Adrenal gland (tissue), 12 donors: ENCODE results near the gene RUNX1. TPM values are rescaled to one million over a fixed set of nuclear protein-coding genes. Genes with fewer than 3 reads are reported as not detected.
A peak's percentile ranks its signal among the peaks of the same experiment; 100 is the strongest.

Experiments used
- DNase-seq, 7 donors: peaks; one replicate each; pipeline ENCODE4 v3.0.0-alpha.2; 2019 to 2020
- H3K27ac ChIP-seq, 5 donors: fragments of 200-600 bp; sonication (generic) in 4 of 5; 1 replicate in 3 of 5; 2 replicates in 2 of 5; pipeline versions ENCODE4 v1.5.1 to v1.8.0; 2016 to 2020; ENCODE audit warnings: mild to moderate bottlenecking in 1 of 5
- H3K27me3 ChIP-seq: fragments of 200-600 bp; 2 replicates; pipeline ENCODE4 v1.8.0; 2021
- H3K36me3 ChIP-seq, 2 donors: fragments of 200-600 bp; replicated peaks in 1 of 2; 1 replicate in 1 of 2; 2 replicates in 1 of 2; pipeline versions ENCODE4 v1.5.1 to v1.8.0; 2018 to 2022
- H3K4me1 ChIP-seq, 2 donors: fragments of 200-600 bp; replicated peaks in 1 of 2; 1 replicate in 1 of 2; 2 replicates in 1 of 2; pipeline versions ENCODE4 v1.5.1 to v1.8.0; 2018 to 2021
- H3K4me3 ChIP-seq, 4 donors: fragments of 200-600 bp; sonication (generic) in 3 of 4; one replicate each; pipeline ENCODE4 v1.5.1; 2016 to 2018
- H3K9me3 ChIP-seq, 3 donors: fragments of 200-600 bp; sonication (generic) in 1 of 3; replicated peaks in 1 of 3; 1 replicate in 2 of 3; 2 replicates in 1 of 3; pipeline versions ENCODE4 v1.5.1 to v1.8.0; 2016 to 2021
- POLR2A ChIP-seq, 2 donors: fragments of 450-650 bp; IDR thresholded peaks; one replicate each; pipeline ENCODE4 v1.6.1; 2017; ENCODE audit warnings: antibody characterized with exemption in 2 of 2, mild to moderate bottlenecking in 2 of 2, moderate library complexity in 1 of 2
- whole genome bisulfite sequencing, 4 donors: extraction: QIAGEN DNeasy Blood & Tissue Kit in 2 of 4; methylation state at CpG; one replicate each; pipeline versions ENCODE4 v1.1.5 to v1.1.7; 2013 to 2017; 5-methylcytosine and 5-hydroxymethylcytosine counted together
- intact Hi-C, 2 donors: fragments of 100-400 bp; cut with DNase I; formaldehyde crosslinking; loops; one replicate each; pipeline versions ENCODE4 v1.14.1 to v1.15.0; 2022 to 2023
- polyA plus RNA-seq, 3 donors: library from polyadenylated mRNA; stranded (reverse); fragments of 200-250 nt in 2 of 3; fragments of 350-450 nt in 1 of 3; fragmentation: Illumina TruSeq in 1 of 3; extraction: RNeasy Lipid Tissue Mini Kit (QIAGEN cat#74804) in 1 of 3; gene quantifications; one replicate each; pipeline ENCODE4 v1.2.3, GENCODE V29; 2013 to 2014
- total RNA-seq, 9 donors: library from RNA; depleted of rRNA in 4 of 9; stranded (reverse); fragments of >200 nt in 4 of 9; fragments of 120-200 nt in 1 of 9; fragmentation: NEBNext Ultra II Directional in 1 of 9; extraction: Animal tissue kit (Norgen Biotek cat#: 25700) in 1 of 9; gene quantifications; one replicate each; pipeline versions ENCODE4 v1.1.0 to v1.2.4, GENCODE V29; 2013 to 2023
- TF ChIP-seq, protein P1 (sequence below), 6 experiments: fragments of 450-650 bp in 4 of 6; fragments of 200-600 bp in 2 of 6; sonication (generic) in 1 of 6; IDR thresholded peaks; 1 replicate in 5 of 6; 2 replicates in 1 of 6; pipeline versions ENCODE4 v1.5.1 to v1.8.0; 2016 to 2021; ENCODE audit warnings: antibody characterized with exemption in 6 of 6, mild to moderate bottlenecking in 2 of 6, moderate library complexity in 1 of 6
- donor health status: healthy with polysubstance abuse.
- donor health status: Bipolar disorder and iron deficiency.
- donor health status: DM: yes; HTN: yes; CAD: no.
- donor health status: DM: no; HTN: no; CAD: no.
- donor health status: DM: no; HTN: no; CAD: no.
- donor health status: DM: yes; HTN: yes; CAD: no.

RUNX1 gene
- total and polyA plus RNA-seq, 12 donors, result 0.83 to 27.2 (median 8.2) TPM

DNA sequence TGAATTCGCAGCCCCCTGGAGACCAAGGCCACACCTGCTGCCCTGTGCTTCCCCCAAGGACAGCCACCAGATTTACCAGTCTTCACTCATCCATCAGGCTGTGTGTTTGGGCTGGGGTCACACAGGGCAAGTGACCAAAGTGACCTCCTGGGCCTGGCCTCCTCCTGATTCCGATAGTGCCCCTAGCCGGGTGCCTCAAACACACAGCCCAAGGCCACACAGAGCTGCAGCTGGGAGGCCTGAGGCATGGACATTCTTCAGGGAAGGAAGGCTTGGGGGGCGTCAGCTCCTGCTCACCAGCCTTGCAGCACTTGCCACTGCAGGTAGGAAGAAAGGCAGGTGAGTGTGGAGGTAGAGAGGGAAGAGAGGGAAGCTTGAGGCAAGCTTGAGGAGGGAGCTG is 181.3 kb downstream of the RUNX1 start:
- 62 to 79% (median 72%) methylated on average over 2 to 4 of the region's 4 CpGs for WGBS, 4 donors
- H3K4me1 ChIP-seq, result peaks cover 0 to 7% of the 10 kb centered on the region in 2 donors
- intact Hi-C loops, result no loop called here
- no peak overlapping the region for H3K27ac ChIP-seq
- H3K27me3 ChIP-seq, result no peaks in the 10 kb centered on the region
- H3K4me3 ChIP-seq, result no peak overlapping the region
- DNase-seq, result no peak
- TF ChIP-seq, protein P1, sequence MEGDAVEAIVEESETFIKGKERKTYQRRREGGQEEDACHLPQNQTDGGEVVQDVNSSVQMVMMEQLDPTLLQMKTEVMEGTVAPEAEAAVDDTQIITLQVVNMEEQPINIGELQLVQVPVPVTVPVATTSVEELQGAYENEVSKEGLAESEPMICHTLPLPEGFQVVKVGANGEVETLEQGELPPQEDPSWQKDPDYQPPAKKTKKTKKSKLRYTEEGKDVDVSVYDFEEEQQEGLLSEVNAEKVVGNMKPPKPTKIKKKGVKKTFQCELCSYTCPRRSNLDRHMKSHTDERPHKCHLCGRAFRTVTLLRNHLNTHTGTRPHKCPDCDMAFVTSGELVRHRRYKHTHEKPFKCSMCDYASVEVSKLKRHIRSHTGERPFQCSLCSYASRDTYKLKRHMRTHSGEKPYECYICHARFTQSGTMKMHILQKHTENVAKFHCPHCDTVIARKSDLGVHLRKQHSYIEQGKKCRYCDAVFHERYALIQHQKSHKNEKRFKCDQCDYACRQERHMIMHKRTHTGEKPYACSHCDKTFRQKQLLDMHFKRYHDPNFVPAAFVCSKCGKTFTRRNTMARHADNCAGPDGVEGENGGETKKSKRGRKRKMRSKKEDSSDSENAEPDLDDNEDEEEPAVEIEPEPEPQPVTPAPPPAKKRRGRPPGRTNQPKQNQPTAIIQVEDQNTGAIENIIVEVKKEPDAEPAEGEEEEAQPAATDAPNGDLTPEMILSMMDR (IDR thresholded peaks at IDR 0.05), result no peak
- no peak for TF ChIP-seq POLR2A (IDR thresholded peaks at IDR 0.05)
- peaks cover 0 to 5% of the 10 kb centered on the region in 2 donors for H3K36me3 ChIP-seq
- H3K9me3 ChIP-seq, result no peaks in the 10 kb centered on the region

DNA sequence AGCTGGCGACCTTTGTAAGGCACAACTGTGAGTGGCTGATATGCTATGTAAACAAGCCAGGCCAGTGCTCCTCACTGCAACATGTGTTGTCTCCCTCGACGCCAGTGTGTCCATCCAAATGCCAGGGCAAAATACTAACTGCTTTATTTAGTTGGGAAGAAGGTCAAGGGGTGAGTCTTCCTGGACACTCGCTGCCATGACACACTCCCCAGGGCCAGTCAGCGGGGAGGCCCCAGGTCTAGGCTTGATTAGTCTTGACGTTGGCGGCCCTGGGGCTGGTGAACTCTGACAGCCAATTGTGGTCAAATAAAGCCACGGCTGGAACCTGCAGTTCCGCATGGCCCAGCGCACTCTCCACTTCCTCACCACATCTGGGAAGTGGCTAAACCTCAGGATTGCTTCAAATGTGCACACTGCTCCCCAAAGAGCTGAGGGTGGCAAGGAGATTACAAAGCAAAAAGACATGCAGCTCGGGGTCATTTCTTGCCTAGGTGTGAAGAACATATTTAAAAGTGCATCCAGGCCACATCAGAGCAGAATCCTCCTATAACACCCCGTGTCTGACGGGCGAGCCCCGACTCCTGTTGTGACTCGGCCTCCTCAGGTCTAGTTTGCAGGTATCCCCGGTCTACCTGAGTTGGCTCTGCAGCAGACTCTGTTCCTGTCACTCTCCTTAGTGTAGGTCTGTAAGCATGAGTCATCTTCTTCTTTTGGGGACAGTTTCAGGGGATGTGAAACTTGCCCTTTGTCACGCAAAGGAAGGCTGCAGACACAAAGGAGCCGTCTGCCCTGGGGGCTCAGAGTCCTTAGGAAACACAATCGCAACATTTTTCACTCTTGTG is 183.5 kb downstream of the RUNX1 start:
- WGBS, 4 donors, result 64 to 79% (median 71%) methylated on average over 15 to 20 of the region's 20 CpGs
- Histone ChIP-seq H3K4me3 (no peak overlapping the region), H3K9me3 (no peaks in the 10 kb centered on the region), H3K36me3 (peaks cover 0 to 5% of the 10 kb centered on the region in 2 donors), H3K4me1 (peaks cover 0 to 7% of the 10 kb centered on the region in 2 donors), H3K27ac (peak overlapping the region in 1 of 5 donors; percentile 34), H3K27me3 (no peaks in the 10 kb centered on the region)
- DNase-seq, result peak in 5 of 7 donors; percentile 47 to 69 (median 60)
- no peak for TF ChIP-seq POLR2A (IDR thresholded peaks at IDR 0.05)
- TF ChIP-seq, protein P1 (IDR thresholded peaks at IDR 0.05), result no peak
- intact Hi-C loops, result no loop called here

DNA sequence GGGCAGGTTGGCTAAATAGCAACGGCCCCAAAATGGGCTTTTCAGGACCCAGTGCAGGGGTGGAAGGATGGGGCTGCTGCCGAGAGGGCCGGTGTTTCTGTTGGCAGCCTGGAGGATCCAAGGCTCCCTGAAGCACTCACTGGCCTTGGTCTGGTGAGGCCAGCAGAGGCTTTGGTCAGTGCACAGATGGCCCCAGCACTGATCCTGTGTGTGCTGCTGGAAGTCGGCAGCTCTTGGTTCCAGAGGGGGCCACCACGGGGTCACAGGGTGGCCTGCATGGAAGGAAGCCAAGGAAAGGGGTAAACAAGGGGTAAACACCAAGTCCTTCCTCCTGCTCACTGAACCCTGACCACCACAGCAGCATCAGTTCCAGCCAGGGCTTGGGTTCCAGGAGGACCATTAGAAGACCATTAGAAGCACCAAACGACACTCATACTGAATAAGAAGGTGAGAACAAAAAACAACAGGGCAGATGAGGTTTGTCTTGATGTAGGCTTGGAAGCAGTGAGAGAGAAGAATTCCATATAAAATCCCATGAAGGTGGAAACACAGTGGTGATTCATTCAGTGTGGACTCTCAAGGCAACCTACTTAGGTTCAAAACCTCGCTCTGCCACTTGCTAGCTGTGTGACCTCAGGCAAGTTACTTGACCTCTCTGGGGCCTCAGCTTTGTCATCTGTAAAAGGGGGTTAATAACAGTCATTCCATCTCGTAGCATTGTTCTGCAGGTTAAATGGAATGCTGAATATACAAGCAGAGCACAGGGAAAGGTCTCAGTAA is 184.5 kb downstream of the RUNX1 start:
- intact Hi-C loops, result no loop called here
- peaks cover 0 to 7% of the 10 kb centered on the region in 2 donors for H3K4me1 ChIP-seq
- no peaks in the 10 kb centered on the region for H3K9me3 ChIP-seq
- H3K36me3 ChIP-seq, result peaks cover 0 to 5% of the 10 kb centered on the region in 2 donors
- DNase-seq, result no peak
- no peak for TF ChIP-seq POLR2A (IDR thresholded peaks at IDR 0.05)
- TF ChIP-seq, protein P1 (IDR thresholded peaks at IDR 0.05), result no peak
- no peaks in the 10 kb centered on the region for H3K27me3 ChIP-seq
- peak overlapping the region in 1 of 5 donors; percentile 34 for H3K27ac ChIP-seq
- WGBS, 4 donors, result 81 to 87% (median 84%) methylated on average over 5 to 8 of the region's 8 CpGs
- no peak overlapping the region for H3K4me3 ChIP-seq

DNA sequence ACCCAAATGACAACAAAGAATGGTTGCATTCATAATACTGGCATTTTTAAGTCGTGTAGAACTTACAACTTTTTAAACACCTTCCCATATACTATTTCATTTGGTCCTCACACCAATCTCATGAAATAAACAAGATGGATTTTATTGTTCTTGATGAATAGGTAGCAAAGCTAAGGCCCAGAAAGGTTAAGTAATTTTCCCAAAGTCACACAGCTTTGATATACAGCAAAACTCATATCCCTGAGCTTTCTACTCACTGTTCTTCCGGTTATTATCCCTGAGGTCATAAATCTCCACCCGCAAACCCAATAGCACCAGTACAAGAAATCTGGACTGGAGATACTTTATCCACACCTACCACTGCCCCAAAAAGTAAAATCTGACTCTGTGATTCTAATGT is 186.2 kb downstream of the RUNX1 start:
- 93 to 98% (median 95%) methylated on average over 3 of the region's 3 CpGs for WGBS, 4 donors
- intact Hi-C loops, result no loop called here
- no peaks in the 10 kb centered on the region for H3K27me3 ChIP-seq

More for the DNA sequence above, 186.2 kb downstream of the RUNX1 start:
- DNase-seq, result no peak
- H3K27ac ChIP-seq, result no peak overlapping the region
- peaks cover 0 to 7% of the 10 kb centered on the region in 2 donors for H3K4me1 ChIP-seq
- no peak overlapping the region for H3K4me3 ChIP-seq
- no peaks in the 10 kb centered on the region for H3K9me3 ChIP-seq
- H3K36me3 ChIP-seq, result peaks cover 0 to 19% of the 10 kb centered on the region in 2 donors
- TF ChIP-seq, protein P1 (IDR thresholded peaks at IDR 0.05), result no peak
- TF ChIP-seq POLR2A (IDR thresholded peaks at IDR 0.05), result no peak
